ENCODE results near the gene SMLR1.

GRCh38 chr6:130869681-130870080 is 42.5 kb downstream of the SMLR1 start:
- no peak for TF ChIP-seq EP300 (IDR thresholded peaks at IDR 0.05)
- TF ChIP-seq CTCF (IDR thresholded peaks at IDR 0.05), result no peak

All from sigmoid colon (tissue), 4 donors.